ENCODE measurements around the gene CNTLN. TPM values are rescaled to one million over a fixed set of nuclear protein-coding genes. Genes with fewer than 3 reads are reported as not detected.
"Not testable (repeated sequence)": the region's sequence is repeated elsewhere in the genome, so short reads cannot be mapped to it uniquely, and the experiment has no call there.

Gene CNTLN
- total and polyA plus RNA-seq, 2 experiments from 2014 or later = 17.7 to 21.8 TPM

- Histone ChIP-seq H3K36me3 (ENCODE audit: insufficient read depth) (no peaks in the 10 kb centered on the region), H3K9me2 (ENCODE audit: insufficient read depth) (no peaks in the 10 kb centered on the region), H3K4me2 (peak overlapping the region; percentile 63), H3K79me2 (replicated peaks; ENCODE audit: insufficient read depth) (no peaks in the 10 kb centered on the region), H3K4me3 (peak overlapping the region; percentile 13), H2AFZ (no peak overlapping the region), H3K27ac (ENCODE audit: low read depth) (peak overlapping the region; percentile 92), H3F3A (replicated peaks; ENCODE audit: low read depth) (0 out of 2 replicates have a peak, but pooled peaks cover 4% of the 10 kb centered on the region), H4K20me1 (replicated peaks; ENCODE audit: insufficient read depth) (no peaks in the 10 kb centered on the region), H3K4me1 (ENCODE audit: insufficient read depth) (peaks cover 62% of the 10 kb centered on the region), H3K27me3 (ENCODE audit: insufficient read depth) (no peaks in the 10 kb centered on the region)
- ATAC-seq (peak; percentile 70), DNase-seq (ENCODE audit: low spot score) (peak; percentile 58)
- Mint-ChIP-seq H3K9me3 (no peaks in the 10 kb centered on the region), H3K27me3 (ENCODE audit: insufficient read depth, low read depth, poor library complexity) (no peaks in the 10 kb centered on the region), H3K27ac (peak overlapping the region; percentile 85), H3K36me3 (ENCODE audit: low read depth) (no peaks in the 10 kb centered on the region), H3K4me3 (peak overlapping the region; percentile 37), H3K4me1 (peaks cover 55% of the 10 kb centered on the region)
- TF ChIP-seq ZNF114 (CRISPR knock-in tag; IDR thresholded peaks at IDR 0.05) = no peak
- no peak for TF ChIP-seq ZNF331 (CRISPR knock-in tag; IDR thresholded peaks at IDR 0.05; ENCODE audit: low read depth)
- peak; percentile 68; the same call in 1 of the 2 replicates for TF ChIP-seq ZNF462 (CRISPR knock-in tag; IDR thresholded peaks at IDR 0.05)
- TF ChIP-seq NANOG (IDR thresholded peaks at IDR 0.05; ENCODE audit: borderline replicate concordance) = peak; percentile 62
Measured at GRCh38 chr9:17394881-17395510, 260.2 kb downstream of the CNTLN start.

GRCh38 chr9:17397166-17397728 lies 262.4 kb downstream of the CNTLN start:
- not testable (repeated sequence) for H3K9me3 Mint-ChIP-seq; H3K27me3 ChIP-seq (ENCODE audit: insufficient read depth); H2AFZ ChIP-seq; H3K27me3 Mint-ChIP-seq (ENCODE audit: insufficient read depth, low read depth, poor library complexity); H3F3A ChIP-seq (replicated peaks; ENCODE audit: low read depth); H3K79me2 ChIP-seq (replicated peaks; ENCODE audit: insufficient read depth); H4K20me1 ChIP-seq (replicated peaks; ENCODE audit: insufficient read depth); H3K36me3 Mint-ChIP-seq (ENCODE audit: low read depth); H3K36me3 ChIP-seq (ENCODE audit: insufficient read depth); H3K9me2 ChIP-seq (ENCODE audit: insufficient read depth)
- H3K27ac ChIP-seq (ENCODE audit: low read depth) = peak overlapping the region; percentile 92
- ATAC-seq = peak; percentile 79
- peak overlapping the region; percentile 63 for H3K4me2 ChIP-seq
- peaks cover 62% of the 10 kb centered on the region for H3K4me1 ChIP-seq (ENCODE audit: insufficient read depth)
- TF ChIP-seq CREB1 (CRISPR knock-in tag; IDR thresholded peaks at IDR 0.05; ENCODE audit: low read depth) = 0 out of 2 replicates have a peak, but pooled peaks have one; percentile 9
- peak; percentile 55 for DNase-seq (ENCODE audit: low spot score)
- H3K4me3 ChIP-seq = peak overlapping the region; percentile 28
- H3K4me3 Mint-ChIP-seq = peak overlapping the region; percentile 52
- H3K4me1 Mint-ChIP-seq = peaks cover 59% of the 10 kb centered on the region
- peak overlapping the region; percentile 90 for H3K27ac Mint-ChIP-seq
